ENCODE results near the gene LBHD2. TPM values are rescaled to one million over a fixed set of nuclear protein-coding genes. Genes with fewer than 3 reads are reported as not detected.
A peak's percentile ranks its signal among the peaks of the same experiment; 100 is the strongest.

Gene LBHD2
- total and polyA plus RNA-seq, 10 of the 15 experiments (the other 5 are each of a cell fraction or from before 2014, with no cell fraction given) = not detected

- no peak for TF ChIP-seq USF2 (IDR thresholded peaks at IDR 0.05; ENCODE audit: borderline replicate concordance, low read depth, low read length)
- TF ChIP-seq, protein P1, sequence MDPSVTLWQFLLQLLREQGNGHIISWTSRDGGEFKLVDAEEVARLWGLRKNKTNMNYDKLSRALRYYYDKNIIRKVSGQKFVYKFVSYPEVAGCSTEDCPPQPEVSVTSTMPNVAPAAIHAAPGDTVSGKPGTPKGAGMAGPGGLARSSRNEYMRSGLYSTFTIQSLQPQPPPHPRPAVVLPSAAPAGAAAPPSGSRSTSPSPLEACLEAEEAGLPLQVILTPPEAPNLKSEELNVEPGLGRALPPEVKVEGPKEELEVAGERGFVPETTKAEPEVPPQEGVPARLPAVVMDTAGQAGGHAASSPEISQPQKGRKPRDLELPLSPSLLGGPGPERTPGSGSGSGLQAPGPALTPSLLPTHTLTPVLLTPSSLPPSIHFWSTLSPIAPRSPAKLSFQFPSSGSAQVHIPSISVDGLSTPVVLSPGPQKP (IDR thresholded peaks at IDR 0.05; ENCODE audit: low read depth, low read length) = no peak
- TF ChIP-seq, protein P2, sequence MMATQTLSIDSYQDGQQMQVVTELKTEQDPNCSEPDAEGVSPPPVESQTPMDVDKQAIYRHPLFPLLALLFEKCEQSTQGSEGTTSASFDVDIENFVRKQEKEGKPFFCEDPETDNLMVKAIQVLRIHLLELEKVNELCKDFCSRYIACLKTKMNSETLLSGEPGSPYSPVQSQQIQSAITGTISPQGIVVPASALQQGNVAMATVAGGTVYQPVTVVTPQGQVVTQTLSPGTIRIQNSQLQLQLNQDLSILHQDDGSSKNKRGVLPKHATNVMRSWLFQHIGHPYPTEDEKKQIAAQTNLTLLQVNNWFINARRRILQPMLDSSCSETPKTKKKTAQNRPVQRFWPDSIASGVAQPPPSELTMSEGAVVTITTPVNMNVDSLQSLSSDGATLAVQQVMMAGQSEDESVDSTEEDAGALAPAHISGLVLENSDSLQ (IDR thresholded peaks at IDR 0.05) = peak; percentile 27
- TF ChIP-seq BRCA1 (IDR thresholded peaks at IDR 0.05; ENCODE audit: low read depth, low read length) = no peak
- TF ChIP-seq CBFB (IDR thresholded peaks at IDR 0.05; ENCODE audit: low read depth) = no peak
- TF ChIP-seq JUNB (IDR thresholded peaks at IDR 0.05) = no peak
- TF ChIP-seq SP1 (IDR thresholded peaks at IDR 0.05; ENCODE audit: low read depth, low read length) = no peak
- no peak for TF ChIP-seq TCF3 (IDR thresholded peaks at IDR 0.05; ENCODE audit: borderline replicate concordance, insufficient read depth, low read depth, low read length)
- no peak for TF ChIP-seq ZNF24 (IDR thresholded peaks at IDR 0.05)
- TF ChIP-seq SRF (IDR thresholded peaks at IDR 0.05; ENCODE audit: low read depth in 2 of 2, low read length in 2 of 2) = no peak
- TF ChIP-seq CEBPZ (IDR thresholded peaks at IDR 0.05; ENCODE audit: low read depth, low read length) = no peak
- no peak for TF ChIP-seq PAX5 (IDR thresholded peaks at IDR 0.05; ENCODE audit: borderline replicate concordance, low read depth, low read length)
- TF ChIP-seq MLLT1 (IDR thresholded peaks at IDR 0.05) = peak; percentile 88
- no peak for TF ChIP-seq HSF1 (IDR thresholded peaks at IDR 0.05; ENCODE audit: low read depth, low read length)
- no peak for TF ChIP-seq RAD51 (IDR thresholded peaks at IDR 0.05)
- TF ChIP-seq RAD21 (IDR thresholded peaks at IDR 0.05; ENCODE audit: insufficient read depth, low read depth, low read length) = peak; percentile 93
- TF ChIP-seq SREBF1 (IDR thresholded peaks at IDR 0.05; ENCODE audit: low read length) = no peak
- TF ChIP-seq RUNX3 (IDR thresholded peaks at IDR 0.05; ENCODE audit: low read length) = no peak
Observed at GRCh38 chr14:103104654-103105452, 20.8 kb downstream of the LBHD2 start (continued).
